Myocyte (in vitro differentiated cells): ENCODE results near the gene PLXNA2. TPM values are rescaled to one million over a fixed set of nuclear protein-coding genes. Genes with fewer than 3 reads are reported as not detected.

Experiments
- DNase-seq: peaks from one replicate; pipeline ENCODE4 v3.0.0-alpha.2; 2012; ENCODE audit warnings: low read depth
- total RNA-seq: library from RNA; depleted of rRNA; stranded (reverse); fragments of >200 nt; gene quantifications from 2 replicates; pipeline ENCODE4 v1.2.3, GENCODE V29; 2014

The PLXNA2 gene
- total RNA-seq, 1 donor from 2014 or later: 8.6 TPM

DNA sequence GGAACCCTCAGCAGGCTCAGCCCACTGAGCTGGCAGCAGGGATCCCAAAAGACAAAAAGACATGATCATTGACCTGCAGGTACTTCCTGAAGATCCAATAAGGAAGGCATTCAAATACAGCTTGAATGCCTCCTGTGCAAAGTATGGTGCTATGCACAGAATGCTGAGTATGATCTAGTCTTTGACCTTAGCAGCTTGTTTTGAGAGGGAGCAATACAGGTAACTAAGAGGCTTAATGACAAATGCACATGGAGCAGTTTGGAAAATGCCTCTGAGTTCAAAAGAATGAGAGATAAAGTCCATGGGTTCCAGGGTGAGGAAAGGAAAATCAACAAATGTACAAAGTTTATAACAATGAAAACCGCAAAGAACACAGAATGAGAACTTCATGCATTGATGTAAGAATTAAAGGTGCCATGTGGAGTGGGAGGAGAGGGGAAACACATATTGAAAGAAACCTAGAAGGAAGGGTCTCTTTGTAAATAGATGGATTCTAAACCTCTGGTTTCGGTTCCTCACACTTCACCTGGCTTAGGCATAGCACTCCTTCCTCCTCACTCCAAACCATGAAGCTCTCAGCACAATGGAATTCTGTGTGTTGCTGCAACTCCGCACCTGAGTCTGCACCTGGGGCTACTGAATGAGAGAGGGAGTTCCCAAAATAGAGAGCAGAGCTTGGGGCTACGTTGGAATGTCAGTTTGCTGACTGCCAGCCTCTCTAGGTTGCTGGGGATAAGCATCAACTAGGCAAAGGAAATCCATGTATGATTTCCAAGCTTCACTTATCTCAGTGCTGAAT is 77.6 kb downstream of the PLXNA2 start:
- no peak for DNase-seq

DNA sequence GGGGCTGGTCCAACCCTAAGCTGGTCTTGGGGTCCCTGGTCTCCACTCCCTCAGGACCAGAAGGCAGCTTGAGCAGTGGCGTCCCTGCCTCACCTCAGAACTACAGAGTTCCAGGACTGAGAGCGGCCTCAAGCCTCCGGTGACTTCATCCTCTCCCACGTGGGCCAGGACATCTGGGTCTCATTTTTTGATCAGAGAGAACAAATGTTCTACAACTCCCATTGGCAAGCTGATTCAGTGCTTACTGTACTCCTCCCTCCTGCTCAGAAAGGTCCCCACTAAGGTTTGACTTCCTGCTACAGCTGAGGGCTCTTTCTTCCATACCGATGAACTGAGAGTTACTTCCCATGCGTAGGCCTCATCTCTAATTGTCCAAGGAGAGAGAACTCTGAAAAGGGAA is 78.5 kb downstream of the PLXNA2 start:
- DNase-seq: peak; percentile 77

DNA sequence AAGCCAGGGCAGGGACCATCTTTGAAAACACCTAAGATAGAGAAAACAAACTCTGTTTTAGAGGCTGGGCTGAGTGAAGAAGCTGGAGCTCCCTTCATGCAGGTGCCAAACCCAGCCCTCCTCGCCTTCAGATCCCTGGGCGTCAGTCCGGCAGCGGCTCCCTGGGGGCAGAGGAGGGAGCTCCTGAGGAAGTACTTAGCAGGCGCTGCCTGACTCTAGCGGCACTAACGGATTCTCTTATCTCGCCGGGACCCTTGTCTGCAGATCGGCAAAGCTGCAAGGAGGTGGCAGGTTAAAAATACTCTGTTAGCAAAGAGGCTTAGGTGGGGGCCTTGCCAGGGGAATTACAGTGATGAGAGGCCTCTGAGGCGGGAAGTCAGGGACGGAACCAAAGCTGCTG is 79.6 kb downstream of the PLXNA2 start:
- DNase-seq: no peak

DNA sequence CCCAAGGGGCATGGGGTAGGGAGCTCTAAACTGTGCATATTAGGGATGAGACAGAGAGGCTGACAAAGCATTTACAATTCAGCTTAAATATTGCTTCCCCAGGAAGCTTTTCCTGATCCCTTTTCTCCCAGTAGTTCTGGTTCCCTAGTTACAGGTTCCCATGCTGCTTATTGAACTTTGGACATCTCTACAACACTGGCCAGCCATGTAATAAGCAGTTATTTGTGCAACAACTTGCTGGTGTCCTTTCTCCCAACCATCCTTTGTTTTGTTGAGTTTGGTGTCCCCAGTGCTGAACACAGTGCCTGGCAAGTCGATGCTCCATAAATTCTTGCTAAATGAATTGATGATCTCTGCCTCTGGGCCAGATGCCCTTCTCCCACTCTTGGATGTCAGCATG is 80.6 kb downstream of the PLXNA2 start:
- DNase-seq: no peak

DNA sequence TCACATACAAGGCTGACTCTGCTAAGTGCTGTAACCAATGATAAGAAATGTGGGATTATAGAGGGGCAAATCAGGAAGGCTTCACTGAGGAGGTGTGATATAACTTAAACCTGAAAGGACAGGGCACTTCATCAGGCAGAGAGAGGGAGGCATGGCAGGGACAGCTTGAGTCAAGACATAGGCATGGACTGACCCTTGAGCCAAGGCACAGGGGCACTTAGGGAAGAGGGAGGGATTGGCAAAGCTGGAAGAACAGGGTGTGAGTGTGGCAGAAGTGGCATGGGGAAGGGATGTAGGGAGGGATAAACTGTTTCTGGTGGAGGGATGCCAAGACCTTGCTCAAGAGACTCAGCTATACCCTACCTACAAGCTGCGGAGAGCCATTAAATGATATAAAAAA is 81.3 kb downstream of the PLXNA2 start:
- no peak for DNase-seq

DNA sequence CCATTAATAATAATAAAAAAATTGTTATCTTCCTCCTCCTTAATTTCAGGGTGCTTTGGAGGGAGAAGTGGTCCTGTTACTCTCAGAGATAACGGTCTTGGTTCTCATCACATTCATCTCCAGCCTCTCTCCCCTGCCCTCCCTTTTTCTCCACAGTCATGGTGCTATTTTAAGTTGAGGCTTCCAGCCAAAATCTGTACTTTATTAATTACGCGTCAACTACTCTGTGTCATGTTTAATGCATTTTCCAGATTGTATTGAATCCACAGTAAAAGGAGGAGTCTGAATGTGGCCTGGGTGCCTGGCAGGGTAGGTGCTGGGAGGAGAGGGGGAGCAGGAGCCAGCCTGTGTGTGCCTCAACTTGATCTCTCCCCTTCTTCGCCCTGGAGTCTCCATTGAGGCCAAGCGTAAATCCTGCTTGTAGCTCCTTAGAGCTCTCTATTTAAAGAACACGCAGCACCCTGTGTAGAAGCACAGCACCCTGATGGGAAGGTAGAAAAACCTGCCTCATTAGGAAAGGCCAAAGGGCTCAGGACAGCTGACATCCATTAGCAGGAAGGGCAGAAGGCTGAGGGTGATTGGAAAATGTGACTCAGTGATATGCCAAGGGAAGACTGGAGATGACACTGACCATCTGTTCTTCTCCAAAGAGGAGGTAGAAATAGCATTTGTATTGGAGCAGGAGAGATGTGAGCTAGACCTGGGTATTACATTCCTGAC is 82.4 kb downstream of the PLXNA2 start:
- peak; percentile 90 for DNase-seq

DNA sequence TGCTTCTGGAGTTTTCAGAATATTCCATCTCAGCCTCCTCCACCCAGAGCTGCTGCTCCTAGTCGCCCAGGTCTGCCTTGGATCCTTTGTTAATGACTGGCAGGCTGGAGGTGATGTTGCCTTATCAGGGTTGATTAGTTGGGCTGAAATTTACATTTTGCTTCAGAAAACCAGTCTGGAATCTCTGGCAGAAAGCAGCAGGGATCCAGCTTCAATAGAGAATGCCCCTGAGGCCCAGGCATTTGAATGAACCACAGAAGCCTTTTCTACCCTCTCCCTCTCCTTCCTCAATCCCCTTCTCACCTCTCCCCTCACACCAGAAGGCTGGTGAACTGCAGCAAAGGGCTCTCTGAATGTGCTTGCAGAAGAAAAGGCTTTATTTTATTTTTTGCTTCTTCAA is 83.2 kb downstream of the PLXNA2 start:
- DNase-seq: no peak

DNA sequence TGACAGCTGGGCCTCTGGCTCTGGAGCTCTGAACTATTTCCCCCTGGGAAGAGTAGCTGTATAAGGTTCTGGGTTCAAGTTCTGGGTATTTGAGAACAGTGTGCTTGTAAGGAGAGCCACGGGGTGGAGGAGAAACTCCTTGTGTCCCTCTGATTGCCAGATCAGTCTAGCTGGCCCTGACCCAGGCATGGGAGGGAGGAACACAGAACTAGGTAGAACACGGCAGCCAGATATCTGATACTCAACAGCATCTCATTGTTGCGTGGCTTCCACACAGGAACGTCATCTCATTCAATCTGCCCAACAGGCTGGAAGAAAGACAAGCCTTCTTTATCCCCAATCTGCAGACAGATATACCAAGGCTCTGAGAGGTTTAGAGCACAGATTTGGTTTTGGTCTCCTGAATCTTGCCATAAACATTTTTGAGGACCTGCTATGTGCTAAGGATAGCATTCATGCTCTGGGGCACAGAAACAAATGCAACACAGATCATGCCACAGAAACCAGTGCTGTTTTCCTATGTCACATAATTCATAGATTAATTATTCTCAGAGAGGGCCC is 83.8 kb downstream of the PLXNA2 start:
- no peak for DNase-seq

DNA sequence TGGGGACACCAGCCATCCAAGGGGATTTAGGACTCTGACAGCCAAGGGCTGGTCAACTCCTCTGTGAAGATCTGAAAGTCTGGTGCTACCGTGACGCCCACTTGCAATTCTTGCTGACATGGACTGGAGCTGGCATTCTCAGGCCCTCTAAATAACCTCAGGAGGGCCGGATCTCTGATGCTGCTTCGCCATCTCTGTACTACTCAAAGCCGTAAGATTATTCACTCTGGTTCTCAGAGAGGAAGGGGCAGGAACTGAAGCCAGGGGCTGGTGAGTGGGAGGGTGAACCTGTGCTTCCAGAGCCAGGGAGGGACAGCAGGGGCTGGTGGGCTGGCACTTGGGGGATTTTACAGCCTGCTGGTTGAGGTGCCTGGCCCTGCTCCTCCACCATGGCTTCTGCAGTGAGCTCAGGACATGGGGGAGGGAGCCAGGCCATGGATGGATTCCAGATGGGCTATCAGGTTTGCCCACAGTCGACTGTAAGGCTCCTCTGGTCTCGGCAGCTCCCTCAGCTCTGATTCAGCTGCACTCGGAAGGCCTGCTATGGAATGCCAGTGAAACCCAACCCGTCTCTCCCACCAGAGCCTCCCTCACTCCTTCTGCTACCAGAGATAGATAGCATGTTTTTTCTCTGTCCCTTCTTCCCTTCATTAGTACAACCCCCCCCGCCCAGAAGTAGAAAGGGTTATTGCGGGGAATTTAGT is 84.5 kb downstream of the PLXNA2 start:
- DNase-seq: peak; percentile 97

DNA sequence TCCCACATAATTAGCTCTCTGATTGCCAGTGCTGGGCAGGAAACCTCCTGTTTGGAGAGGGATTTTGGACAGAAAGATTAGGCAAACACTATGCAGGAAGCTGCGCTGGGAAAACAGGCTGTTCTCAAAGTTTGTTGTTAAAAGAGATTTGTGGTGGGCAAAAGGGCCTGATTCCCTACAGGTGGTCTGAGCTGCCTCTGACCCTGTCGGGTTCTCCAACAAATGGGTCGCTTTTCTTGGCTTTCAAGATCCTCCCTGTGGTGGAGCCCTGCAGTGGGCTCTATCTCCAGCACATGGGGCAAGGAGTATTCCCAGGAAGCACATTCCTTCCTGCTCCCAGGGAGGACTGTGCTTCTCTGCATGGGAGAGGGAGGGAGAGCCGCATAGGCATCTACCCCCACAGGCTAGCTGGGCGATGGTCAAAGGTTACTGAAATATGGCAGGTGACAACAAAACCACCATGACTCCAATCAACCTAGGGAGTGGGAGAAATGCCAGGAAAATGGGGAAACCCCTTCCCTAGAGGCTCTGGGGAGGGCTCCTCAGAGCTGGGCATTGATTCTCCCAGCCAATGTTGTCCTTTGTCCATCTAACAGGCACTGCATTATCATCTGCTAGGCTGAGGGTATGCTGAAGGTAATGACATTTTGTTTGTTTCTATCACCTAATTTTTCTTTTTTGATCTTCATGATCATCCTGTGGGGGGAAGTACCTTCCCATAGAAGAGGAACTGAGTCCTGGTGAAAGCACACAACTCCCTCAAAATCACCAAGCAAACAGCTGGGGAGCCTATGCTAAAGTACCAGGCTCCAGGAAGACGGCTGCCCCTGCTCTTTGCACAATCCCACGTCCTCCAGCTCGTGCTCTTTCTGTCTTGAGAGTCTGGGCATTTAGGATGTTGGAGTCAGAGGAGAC is 85.3 kb downstream of the PLXNA2 start:
- no peak for DNase-seq

DNA sequence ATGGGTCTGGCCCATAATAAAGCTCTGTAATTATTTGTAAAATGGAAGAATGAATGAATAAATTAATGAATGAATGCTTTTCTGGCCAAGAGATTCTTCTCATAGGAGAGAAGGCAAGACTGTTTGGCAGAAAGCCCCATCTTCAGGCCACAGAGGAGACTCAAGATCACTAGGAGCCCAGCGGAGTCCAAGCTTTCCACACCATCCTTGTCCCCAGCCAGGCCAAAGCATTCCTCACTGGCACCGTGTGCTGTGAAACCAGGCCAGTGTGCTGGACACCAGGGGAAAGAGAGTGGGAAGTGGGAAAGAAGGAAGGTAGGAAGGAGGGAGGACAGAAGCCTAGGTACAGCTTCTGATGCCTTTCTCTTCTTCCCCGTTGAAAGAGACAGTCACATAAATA is 86.4 kb downstream of the PLXNA2 start:
- DNase-seq: no peak

DNA sequence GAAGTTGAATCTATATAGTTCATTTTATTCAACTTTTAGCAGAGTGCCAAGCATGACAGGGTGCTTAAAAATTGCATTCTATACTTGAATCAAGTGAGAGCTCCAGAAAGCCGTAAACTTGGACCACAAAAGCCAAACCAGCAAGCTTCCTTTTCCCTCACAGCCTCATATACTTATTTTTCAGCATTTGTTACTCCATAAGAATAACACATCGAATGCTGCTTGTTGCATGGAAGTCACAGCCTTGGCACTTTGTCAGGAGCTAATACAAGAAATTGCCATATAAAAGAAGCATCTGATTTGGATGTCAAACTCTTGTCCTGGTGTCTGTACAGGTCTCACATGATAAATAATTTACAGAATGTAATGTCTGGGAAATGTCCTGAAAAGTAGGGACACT is 87.4 kb downstream of the PLXNA2 start:
- no peak for DNase-seq

DNA sequence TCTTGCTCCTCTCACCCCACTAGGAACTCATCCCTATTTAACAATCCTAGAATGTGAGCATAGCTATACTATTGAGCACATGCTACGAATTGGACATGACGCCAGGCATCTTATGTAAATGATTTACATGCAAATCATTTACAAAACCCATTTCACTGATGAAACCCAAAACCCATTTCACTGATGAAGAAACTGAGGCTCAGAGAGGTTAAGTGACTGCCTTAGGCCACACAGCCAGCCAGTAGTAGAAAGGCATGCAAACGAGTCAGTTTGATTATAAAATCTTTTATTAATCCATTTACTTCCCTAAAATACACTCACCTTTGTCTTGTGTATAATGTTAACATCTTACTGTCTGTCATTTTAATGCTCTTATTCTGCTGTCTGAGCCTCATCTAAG is 87.9 kb downstream of the PLXNA2 start:
- DNase-seq: no peak

DNA sequence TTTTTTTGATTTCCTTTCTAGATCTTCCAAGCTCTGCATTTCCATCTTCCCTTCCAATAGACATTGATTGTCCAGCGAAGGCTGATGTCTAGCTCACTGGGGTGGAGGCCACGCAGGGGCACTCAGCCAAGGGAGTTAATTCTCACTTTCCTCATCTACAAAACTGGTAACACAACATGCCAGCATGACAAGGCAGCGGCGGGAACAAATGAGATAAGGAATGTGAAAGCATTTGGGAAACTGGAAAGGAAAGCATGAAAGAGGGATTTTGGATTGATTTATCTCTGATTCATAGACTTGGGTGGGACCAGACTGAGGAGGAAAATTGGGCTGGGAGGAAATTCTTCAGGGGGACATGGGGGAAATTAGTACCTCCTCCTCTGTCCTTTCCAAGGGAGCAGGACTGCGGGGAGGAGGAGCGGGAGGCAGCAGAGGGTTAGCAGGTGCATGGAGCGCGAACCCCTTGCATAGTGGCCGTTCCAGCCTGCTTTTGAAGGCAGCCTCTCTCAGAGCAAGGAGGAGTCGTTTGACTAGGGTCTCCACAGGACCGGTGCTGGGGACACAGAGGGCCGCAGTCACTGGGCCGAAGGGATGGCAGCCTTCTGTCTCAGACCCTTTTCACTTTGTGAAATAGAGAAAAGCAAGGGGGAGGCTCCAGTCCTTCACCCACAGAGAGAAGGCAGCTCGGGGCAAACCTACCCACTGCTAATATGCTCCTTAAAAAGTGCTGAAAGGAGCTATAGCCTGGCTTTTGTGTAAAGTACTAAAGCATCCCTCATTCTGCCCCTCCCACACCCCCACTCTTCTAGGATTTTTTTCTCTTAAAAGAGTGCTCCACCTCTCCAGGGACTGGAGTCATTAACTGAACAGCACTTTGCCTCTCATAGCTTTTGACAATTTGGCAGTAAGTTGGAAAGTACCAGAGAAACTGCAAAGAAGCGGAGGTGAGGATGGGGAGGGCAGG is 89.2 kb downstream of the PLXNA2 start:
- no peak for DNase-seq

DNA sequence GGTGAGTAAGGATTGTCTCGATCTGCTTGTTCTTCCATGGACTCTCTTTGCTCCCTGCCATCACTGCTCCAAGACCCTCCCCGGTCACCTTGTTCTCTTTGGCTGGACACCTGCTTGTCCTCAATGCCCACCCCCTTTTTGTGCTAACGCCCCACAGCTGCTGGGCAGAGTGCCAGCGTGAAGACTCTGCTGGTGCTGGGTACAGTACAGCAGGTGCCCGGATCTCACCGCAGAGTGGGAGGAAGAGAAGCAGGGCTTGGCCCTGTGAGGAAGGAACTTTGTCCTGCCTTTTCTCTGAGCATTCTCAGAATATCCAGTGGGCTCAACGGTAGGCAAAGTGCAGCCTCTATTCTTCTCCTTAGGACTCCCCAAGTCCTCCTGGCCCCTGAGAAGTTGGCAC is 90.1 kb downstream of the PLXNA2 start:
- DNase-seq: peak; percentile 49

DNA sequence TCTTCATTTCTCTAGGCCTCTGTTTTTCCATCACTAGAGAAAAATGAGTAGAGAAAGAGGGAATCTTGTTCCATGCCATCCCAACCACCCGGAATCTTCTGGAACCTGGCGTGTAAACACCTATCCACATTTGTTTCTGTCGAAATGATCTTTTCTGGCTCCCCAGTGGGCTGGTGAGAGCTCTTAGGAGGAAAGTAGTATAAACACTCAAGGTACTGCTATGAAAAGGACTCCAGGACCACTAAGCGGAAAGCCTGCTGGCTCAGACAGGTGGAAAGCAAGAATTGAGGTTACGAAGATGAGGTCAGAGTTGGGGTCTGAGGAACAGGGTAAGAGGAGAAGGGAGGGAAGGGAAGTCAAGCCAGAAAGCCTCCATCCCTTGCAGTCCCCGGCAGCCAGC is 90.8 kb downstream of the PLXNA2 start:
- no peak for DNase-seq

DNA sequence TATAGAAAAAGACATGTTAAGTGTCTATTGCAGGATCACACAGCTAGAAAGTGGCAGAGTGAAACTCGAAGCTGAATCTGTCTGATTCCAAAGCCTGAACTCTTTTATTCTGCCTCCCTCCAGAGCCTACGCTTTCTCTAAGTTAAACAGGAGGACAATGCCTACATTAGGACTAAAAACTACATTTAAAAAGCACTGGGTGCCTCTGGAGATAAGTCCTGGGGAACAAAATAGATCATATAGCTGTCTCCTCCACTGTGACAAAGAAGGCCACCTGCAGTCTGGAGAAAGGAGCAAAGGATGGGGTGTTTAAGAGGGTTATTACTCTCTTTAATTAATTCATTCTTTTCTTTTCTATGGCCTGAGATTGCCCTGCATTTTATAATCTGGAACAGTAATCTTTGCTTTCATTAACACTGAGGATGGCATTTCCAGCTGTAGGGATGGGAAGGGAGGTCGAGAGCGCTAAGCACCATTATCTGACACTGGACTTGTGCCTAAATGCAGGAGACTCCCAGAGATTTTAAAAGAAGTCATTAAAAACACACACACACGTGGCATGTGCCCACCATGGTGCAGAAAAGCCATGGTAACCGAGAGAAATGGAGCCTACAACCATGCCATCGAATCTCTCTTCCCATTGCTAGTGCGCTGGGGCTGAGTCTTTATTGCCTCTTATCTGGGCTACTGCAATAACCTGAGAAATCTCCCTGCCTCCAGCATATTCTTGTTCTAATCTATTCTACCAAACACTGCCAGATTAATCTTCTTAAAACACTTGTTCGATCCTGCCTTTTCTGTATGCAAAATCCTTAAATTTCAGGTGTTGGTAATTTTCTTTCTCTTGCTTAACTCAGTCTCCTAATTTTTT is 92.2 kb downstream of the PLXNA2 start:
- no peak for DNase-seq

DNA sequence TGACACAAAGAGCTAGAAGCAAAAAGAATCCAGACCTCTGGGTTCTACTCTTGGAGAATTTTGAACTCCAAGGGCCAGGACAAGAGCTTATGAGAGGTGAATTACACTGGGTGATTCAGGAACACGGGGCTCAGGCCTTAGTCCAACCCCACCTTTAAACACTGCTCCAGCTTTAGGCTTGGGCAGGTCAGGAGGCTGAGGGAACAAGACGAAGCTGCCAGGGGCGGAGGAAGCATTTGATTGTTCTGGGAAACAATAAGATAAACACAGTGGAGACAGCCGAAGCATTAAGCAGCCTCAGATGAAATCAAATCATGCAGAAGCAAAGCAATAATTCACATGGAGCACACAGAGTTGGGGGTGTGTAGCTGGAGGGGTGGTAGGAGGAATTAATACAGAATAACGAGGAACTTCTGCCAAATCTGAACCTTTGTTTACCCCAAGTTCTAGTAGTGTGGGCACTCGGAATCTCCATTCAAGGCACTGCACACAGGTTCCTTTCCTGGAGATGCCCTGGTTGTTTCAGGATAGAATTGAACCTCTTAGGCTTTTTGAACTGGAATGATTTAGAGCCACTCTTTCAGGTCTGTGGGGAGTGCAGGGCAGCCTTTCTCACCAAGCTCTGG is 93.2 kb downstream of the PLXNA2 start:
- DNase-seq: no peak
